HEK293T (cell line): ENCODE measurements around the gene FAM107B.

ENCODE experiments used
- CTCF ChIA-PET: fragments of 350-600 bp; formaldehyde crosslinking; extraction: SDS; loops from one replicate; lab custom pipeline; 2021; ENCODE audit warnings: antibody characterized with exemption, inconsistent platforms; lab: Yijun Ruan, JAX
- POLR2A ChIA-PET: fragments of 350-600 bp; formaldehyde crosslinking; extraction: SDS; loops from one replicate; lab custom pipeline; 2020; ENCODE audit warnings: antibody characterized with exemption, inconsistent platforms; lab: Yijun Ruan, JAX
- DNase-seq: peaks from one replicate; pipeline ENCODE4 v3.0.0; 2012; ENCODE audit warnings: mixed read lengths; ENCODE audit errors: extremely low spot score
- ARNT ChIP-seq: fragments of 450-650 bp; IDR thresholded peaks from 2 replicates; pipeline ENCODE4 v1.6.1; 2017; ENCODE audit warnings: mild to moderate bottlenecking
- BHLHE40 ChIP-seq: fragments of 450-650 bp; IDR thresholded peaks from 2 replicates; pipeline ENCODE4 v1.6.1; 2016; ENCODE audit warnings: mild to moderate bottlenecking, moderate library complexity, borderline replicate concordance
- CTBP1 ChIP-seq: fragments of 450-650 bp; IDR thresholded peaks from 2 replicates; pipeline ENCODE4 v1.6.1; 2016; ENCODE audit warnings: borderline replicate concordance
- ELF4 ChIP-seq: fragments of 450-650 bp; IDR thresholded peaks from 2 replicates; pipeline ENCODE4 v1.6.1; 2017; ENCODE audit warnings: antibody characterized with exemption
- FOXA1 ChIP-seq: fragments of 450-650 bp; IDR thresholded peaks from 2 replicates; pipeline ENCODE4 v1.6.1; 2016; ENCODE audit warnings: mild to moderate bottlenecking
- FOXK2 ChIP-seq: fragments of 450-650 bp; IDR thresholded peaks from 2 replicates; pipeline ENCODE4 v1.6.1; 2016; ENCODE audit warnings: mild to moderate bottlenecking
- FOXM1 ChIP-seq: fragments of 450-650 bp; IDR thresholded peaks from 2 replicates; pipeline ENCODE4 v1.6.1; 2017; ENCODE audit warnings: mild to moderate bottlenecking, borderline replicate concordance
- HDGF ChIP-seq: fragments of 450-650 bp; IDR thresholded peaks from 2 replicates; pipeline ENCODE4 v1.6.1; 2017; ENCODE audit warnings: antibody characterized with exemption, borderline replicate concordance
- L3MBTL2 ChIP-seq: fragments of 450-650 bp; conservative IDR thresholded peaks from 2 replicates; pipeline ENCODE4 v1.6.1; 2016; ENCODE audit warnings: mild to moderate bottlenecking
- LEF1 ChIP-seq: fragments of 450-650 bp; IDR thresholded peaks from 2 replicates; pipeline ENCODE4 v1.6.1; 2017; ENCODE audit warnings: mild to moderate bottlenecking, borderline replicate concordance
- NFRKB ChIP-seq: fragments of 450-650 bp; IDR thresholded peaks from 2 replicates; pipeline ENCODE4 v1.6.1; 2016; ENCODE audit warnings: mild to moderate bottlenecking, moderate library complexity
- SP1 ChIP-seq: fragments of 450-650 bp; IDR thresholded peaks from 2 replicates; pipeline ENCODE4 v1.6.1; 2017
- SUZ12 ChIP-seq: fragments of 450-650 bp; IDR thresholded peaks from 2 replicates; pipeline ENCODE4 v1.6.1; 2016; ENCODE audit warnings: mild to moderate bottlenecking
- TARDBP ChIP-seq: fragments of 450-650 bp; IDR thresholded peaks from 2 replicates; pipeline ENCODE4 v1.6.1; 2016
- ZNF384 ChIP-seq: fragments of 450-650 bp; IDR thresholded peaks from 2 replicates; pipeline ENCODE4 v1.6.1; 2016
- TF ChIP-seq, protein P1 (sequence below): fragments of 450-650 bp; IDR thresholded peaks from 2 replicates; pipeline ENCODE4 v1.6.1; 2016

FAM107B gene

DNA sequence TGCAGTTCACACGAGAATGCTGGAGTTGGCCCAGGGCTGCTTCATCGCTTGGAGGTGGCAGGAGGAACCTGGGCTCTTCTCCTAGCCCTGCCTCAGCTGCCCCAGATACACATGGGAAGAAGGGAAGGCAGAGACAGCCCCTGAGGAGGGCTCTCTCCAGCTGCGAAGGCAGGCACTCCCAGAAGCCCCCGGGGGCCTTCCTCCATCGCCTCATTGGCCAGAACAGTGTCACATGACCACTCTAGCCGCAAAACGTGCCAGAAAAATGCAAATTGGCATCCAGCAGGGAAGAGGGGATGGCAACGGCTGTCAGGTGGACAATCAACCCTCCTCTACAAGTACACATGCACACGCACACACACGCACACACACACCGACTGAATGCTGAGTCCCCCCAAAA lies 226.2 kb downstream of the FAM107B start:
- TF ChIP-seq LEF1, result no peak
- no peak for TF ChIP-seq NFRKB
- no peak for TF ChIP-seq SP1
- no peak for TF ChIP-seq SUZ12
- no peak for TF ChIP-seq L3MBTL2
- TF ChIP-seq TARDBP, result no peak
- TF ChIP-seq, protein P1, sequence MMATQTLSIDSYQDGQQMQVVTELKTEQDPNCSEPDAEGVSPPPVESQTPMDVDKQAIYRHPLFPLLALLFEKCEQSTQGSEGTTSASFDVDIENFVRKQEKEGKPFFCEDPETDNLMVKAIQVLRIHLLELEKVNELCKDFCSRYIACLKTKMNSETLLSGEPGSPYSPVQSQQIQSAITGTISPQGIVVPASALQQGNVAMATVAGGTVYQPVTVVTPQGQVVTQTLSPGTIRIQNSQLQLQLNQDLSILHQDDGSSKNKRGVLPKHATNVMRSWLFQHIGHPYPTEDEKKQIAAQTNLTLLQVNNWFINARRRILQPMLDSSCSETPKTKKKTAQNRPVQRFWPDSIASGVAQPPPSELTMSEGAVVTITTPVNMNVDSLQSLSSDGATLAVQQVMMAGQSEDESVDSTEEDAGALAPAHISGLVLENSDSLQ, result no peak
- no peak for TF ChIP-seq FOXK2
- TF ChIP-seq ARNT, result no peak
- TF ChIP-seq HDGF, result no peak
- TF ChIP-seq FOXA1, result no peak
- TF ChIP-seq BHLHE40, result no peak
- CTCF ChIA-PET, result no interaction called here
- no peak for DNase-seq
- POLR2A ChIA-PET, result interaction anchor here (1.2 kb wide), 1 partner anchor 412 kb away, joined by 4 read pairs; no protein-coding TSS in a partner anchor

DNA sequence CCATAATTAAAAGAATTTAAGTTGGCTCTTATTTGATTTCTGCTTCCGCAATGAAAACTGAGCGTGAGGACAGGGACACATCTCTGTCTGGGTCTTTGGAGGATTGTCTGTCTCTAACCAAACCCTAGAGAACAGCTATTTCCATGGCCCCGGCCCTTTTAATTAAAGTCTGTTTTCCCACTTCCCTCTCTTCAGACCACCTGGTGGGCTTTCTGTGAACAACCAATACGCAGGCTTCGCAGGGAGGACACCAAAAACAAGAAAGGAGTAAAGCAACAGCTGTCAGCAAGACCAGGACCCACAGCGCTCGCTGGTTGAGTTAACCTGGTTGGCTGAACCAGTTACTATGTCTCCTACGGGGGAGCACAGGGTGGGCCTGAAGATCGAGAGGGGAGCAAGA lies 226.9 kb downstream of the FAM107B start:
- TF ChIP-seq TARDBP (no peak), SP1 (no peak), L3MBTL2 (no peak), ELF4 (no peak), FOXA1 (no peak), FOXK2 (no peak), ARNT (no peak), HDGF (no peak), NFRKB (no peak), ZNF384 (no peak), LEF1 (no peak), BHLHE40 (no peak), SUZ12 (no peak), FOXM1 (no peak), CTBP1 (no peak)
- TF ChIP-seq, protein P1, result no peak
- CTCF ChIA-PET, result interaction anchor here (0.5 kb wide), 1 partner anchor 1279 kb away, joined by 3 read pairs; no protein-coding TSS in a partner anchor

DNA sequence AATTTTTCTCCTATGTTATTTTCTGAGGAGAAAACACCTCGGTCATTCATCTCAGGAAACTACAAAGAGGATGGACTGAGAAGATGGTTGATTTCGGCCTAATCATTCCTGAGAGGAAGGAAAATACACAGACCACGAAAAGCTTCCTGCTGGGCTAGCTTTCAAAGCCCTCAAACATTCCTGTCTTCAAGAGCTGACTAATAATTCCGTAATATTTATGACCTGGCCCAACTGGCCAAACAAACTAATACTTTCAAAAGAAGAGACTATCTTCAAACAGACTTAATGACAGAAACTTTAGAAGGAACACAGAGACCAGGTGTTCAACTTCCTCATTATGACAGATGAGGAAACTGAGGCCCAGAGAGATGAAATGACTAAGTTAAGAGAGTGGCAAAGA lies 228.9 kb downstream of the FAM107B start:
- no peak for DNase-seq
- POLR2A ChIA-PET, result interaction anchor here (0.9 kb wide), 1 partner anchor 11 kb away, joined by 3 read pairs; no protein-coding TSS in a partner anchor

More for the DNA sequence above, 226.9 kb downstream of the FAM107B start:
- DNase-seq, result no peak
- POLR2A ChIA-PET, result no interaction called here

DNA sequence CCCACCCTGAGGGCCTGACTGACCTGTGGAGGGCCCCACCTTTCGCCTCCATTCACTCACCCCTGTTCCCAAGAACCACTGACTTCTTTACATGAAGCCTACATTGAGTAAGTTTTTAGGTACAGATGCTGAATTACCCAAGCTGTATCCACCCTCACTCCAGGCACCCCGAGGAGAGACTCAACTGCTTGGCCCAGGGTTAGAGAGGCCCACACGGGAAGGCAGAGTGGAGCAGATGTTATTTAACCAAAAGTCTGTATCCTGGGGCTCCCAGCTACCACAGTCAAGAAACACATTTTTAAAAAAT lies 230.8 kb downstream of the FAM107B start:
- POLR2A ChIA-PET, result no interaction called here
- CTCF ChIA-PET, result interaction anchor here (0.8 kb wide), 1 partner anchor 13 kb away, joined by 3 read pairs; no protein-coding TSS in a partner anchor

More for the DNA sequence above, 228.9 kb downstream of the FAM107B start:
- TF ChIP-seq L3MBTL2 (no peak), ELF4 (no peak), BHLHE40 (no peak), FOXK2 (no peak), FOXM1 (no peak), TARDBP (no peak), ZNF384 (no peak), CTBP1 (no peak), LEF1 (no peak), FOXA1 (no peak), NFRKB (no peak), ARNT (no peak), HDGF (no peak), SUZ12 (no peak), SP1 (no peak)
- TF ChIP-seq, protein P1, result no peak
- CTCF ChIA-PET, result no interaction called here

DNA sequence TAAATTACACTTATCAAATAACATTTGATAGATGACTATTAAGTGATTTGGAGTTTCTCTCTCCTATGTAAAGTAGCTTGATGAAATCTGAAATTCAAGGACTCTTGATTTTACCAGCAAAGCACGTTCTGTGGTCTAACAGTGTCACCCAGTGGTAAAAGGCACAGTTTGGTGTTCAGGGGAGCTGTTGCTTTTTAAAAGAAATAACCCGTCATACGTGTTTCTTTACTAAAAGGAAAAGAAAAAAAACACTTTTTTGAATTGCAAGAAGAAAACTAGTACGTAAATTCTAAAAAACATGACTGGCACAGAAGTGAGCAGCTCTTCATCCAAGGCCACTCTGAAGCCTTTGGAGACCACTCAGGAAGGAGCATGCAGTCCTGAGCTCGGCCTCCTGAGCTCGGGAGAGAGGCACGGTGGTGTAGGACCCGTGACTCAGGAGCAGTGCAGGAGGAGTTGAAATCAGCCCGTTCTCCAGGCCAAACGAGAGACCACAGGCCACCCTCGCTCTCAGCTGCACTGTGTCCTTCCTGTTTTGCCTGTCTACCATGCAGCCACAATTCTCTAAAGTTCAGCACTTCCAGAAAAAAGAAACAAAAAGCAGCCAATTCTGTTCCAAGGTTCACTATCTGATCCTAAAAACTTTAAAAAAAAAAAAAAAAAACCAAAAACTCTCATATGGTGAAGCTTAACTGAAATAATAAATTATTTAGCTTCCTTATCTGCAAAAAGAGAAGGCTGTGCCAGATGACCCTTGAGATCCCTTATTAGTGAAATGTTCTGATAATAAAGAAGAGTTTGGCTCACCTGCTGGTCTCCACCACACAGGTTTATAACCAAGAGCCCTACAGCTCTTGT lies 231.4 kb downstream of the FAM107B start:
- ChIA-PET CTCF (interaction anchor here (0.8 kb wide), 1 partner anchor 14 kb away, joined by 3 read pairs; no protein-coding TSS in a partner anchor), POLR2A (no interaction called here)
- no peak for DNase-seq

More for the DNA sequence above, 230.8 kb downstream of the FAM107B start:
- DNase-seq, result no peak
- no peak for TF ChIP-seq LEF1
- no peak for TF ChIP-seq FOXA1
- no peak for TF ChIP-seq FOXM1
- no peak for TF ChIP-seq ELF4

More for the DNA sequence above, 231.4 kb downstream of the FAM107B start:
- no peak for TF ChIP-seq CTBP1
- no peak for TF ChIP-seq LEF1
- TF ChIP-seq HDGF, result no peak
- no peak for TF ChIP-seq FOXM1
- no peak for TF ChIP-seq ZNF384
- TF ChIP-seq ARNT, result no peak
- TF ChIP-seq ELF4, result no peak
- TF ChIP-seq, protein P1, result no peak
- TF ChIP-seq BHLHE40, result no peak
- no peak for TF ChIP-seq SP1
- no peak for TF ChIP-seq SUZ12
- TF ChIP-seq NFRKB, result no peak
- TF ChIP-seq FOXK2, result no peak
- no peak for TF ChIP-seq TARDBP
- no peak for TF ChIP-seq L3MBTL2
